ENCODE data around the gene ZBTB16. TPM values are rescaled to one million over a fixed set of nuclear protein-coding genes. Genes with fewer than 3 reads are reported as not detected.
A peak's percentile ranks its signal among the peaks of the same experiment; 100 is the strongest.

ZBTB16 gene
- total RNA-seq, 1 experiment from 2014 or later, result not detected

DNA sequence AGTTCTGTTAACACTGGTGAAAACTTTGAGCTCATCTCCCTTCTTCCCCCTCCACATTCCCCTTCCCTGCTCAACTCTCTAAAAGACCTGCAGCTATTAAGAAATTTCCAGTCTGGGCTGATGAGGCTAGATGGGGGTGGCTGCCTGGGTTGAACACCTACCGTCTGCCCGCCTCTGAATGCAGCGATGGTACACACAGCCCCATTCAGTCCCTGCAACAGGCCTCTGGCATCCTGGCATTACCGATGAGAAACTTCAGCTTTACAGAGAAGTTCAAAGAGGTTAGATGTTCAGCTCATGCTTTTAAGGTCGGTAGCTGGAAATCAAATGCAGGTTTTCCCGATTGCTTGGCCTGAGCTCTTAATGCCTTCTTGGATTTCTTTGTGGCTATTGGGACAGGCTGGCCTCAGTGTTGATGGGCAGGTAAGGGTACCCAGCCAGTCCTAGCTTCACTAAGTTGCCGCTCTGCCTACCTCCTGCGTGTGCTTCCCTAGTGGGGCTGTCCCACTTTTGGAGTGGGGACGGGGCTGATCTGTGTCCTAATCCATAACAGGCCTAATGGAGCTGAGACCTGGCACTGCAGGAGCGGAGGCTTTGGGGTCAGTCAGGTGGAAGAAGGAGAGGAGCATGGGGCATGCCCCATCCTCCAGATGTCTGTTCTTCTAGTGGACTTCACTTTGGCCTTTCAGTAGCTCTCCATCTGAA is 49.1 kb downstream of the ZBTB16 start:
- DNase-seq (ENCODE audit: low read depth), result no peak

DNA sequence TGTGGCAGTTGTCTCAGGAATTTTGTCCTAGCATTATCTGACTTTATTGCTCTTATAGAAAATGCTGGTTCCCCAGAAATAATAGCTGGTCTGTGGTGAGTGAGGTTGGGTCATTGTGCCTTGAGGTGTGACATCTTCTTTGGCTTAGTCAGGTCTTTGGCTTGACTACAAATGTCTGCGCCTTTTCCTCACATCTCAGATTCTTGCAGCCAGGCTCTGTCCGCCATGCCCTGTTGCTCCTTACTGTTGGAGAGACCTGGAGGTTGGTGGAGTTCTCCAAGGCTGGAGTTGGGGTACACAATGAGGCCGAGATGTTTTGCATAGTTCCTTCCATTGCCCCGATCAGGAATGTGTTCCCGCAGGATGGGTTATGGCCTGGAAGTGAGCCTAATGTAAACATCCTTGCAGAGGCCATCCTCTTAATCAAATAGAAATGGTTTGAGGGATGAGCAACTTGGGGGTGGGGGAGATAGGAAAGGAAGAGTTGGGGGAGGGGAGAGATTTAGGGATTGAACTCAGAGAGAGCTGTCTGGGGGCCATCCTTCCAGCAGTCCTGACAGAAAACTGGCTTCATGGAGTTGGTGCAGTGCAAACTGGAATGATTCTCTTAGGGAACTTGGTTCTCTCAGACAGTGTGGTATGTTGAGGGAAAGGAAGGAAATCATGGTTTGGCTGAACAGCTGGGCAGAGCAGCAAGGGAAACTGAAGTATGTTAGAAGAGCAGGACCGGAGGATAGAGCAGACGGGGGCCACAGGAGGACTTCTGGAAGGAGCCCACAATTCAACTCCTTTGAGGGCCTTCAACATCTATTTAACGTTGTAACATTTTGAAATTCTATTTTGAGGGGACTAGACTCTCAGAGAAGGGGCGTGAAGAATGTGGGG is 49.9 kb downstream of the ZBTB16 start:
- DNase-seq (ENCODE audit: low read depth), result no peak

DNA sequence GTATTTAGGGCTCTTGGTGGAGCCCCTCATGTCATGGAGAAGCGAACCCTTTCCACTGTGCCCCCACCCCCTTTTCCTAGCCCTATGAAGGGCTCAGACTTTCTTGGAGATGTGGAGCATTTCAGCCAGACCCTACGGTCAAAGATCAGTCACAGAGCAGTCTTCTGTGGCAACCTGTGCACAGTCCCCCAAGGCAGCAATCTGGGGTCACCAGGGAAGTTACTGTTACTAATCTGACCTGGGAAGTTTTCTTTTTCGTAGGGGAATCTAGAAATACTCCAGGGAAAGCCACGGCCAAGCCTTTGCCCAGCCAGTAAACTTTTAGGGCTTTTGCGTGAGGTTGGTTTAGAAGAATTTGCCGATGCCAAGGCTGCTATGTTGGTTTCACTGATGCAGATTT is 50.6 kb downstream of the ZBTB16 start:
- no peak for DNase-seq (ENCODE audit: low read depth)

- DNase-seq (ENCODE audit: low read depth), result peak; percentile 30
These were observed 51.7 kb downstream of the ZBTB16 start for GRCh38 chr11:114110952-114111947.

GRCh38 chr11:114115451-114115928 is 56.0 kb downstream of the ZBTB16 start:
- DNase-seq (ENCODE audit: low read depth), result no peak

DNA sequence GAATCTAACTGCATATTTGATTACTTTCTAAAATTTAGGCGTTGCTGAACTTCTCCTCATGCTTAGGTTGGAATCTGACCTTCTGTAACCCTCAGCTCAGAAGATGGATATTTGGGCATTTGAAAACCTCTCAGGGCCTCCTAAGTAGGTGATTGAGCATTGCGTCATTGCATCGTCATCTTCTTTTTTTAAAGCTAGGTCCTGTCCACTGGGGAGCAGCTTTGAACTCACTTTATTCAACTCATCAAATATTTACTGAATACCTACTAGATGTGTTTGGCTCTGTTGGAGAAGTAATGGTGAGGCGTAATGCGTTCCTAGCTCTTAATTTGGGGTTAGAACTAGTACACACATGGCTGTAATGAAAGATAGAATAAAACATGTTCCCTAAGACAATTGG is 56.8 kb downstream of the ZBTB16 start:
- no peak for DNase-seq (ENCODE audit: low read depth)

DNA sequence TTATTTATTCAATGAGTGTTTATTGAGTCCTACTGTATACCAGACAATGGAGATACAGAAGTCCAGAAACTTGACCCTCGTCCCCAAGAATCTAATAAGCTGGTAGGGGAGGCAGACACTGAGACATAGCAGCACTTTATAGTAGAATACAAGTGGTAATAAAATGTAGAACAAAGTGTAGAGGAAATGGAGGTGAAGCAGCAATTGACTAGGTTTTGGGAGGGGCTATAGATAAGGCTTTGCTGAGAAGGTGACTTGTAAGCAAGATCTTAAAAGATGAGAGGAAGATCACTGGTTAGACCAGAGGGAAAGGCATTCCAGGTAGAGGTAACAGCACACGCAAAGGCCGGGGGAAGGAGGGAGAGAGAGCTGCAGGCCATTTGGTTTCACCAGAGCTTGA is 57.3 kb downstream of the ZBTB16 start:
- DNase-seq (ENCODE audit: low read depth), result no peak

DNA sequence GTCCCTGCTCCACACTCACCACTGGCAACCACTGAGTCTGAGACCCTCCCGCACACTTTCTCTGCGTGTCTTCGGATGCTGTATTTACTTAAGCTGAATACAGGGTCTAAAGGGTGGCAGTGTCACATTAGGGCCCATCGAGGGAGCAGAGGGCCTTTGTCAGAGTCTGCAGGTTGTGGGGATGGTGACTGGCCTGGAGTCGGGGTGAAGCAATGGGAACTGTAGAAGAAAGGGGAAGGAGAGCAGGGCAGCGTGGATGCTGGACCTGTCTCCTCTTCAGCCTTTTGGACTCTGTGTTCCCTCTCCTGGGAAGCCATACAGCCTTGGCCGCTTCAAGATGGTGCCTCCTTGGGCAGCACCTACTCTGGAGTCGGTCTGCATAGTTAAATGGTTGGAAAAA is 61.1 kb downstream of the ZBTB16 start:
- DNase-seq (ENCODE audit: low read depth), result no peak

DNA sequence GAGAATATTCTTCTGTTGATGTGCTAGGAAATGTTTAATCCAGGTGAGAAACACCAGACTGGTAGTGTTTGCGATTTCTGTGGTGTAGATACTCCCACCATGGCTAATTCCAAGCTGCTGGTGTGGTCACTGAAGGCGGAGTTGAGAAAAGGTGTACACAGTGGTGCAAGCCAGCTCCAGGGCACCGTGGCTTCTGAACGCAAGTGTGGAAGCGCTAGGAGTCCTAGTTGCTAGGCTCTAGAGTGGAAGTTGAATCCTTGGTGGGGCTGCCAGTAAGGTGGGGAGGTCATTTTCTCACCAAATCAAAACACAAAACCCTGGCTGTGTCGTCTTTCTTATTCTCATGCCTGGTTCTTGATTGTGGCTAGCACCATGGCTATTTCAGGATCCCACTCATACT is 61.6 kb downstream of the ZBTB16 start:
- DNase-seq (ENCODE audit: low read depth), result no peak

GRCh38 chr11:114121804-114122504 is 62.4 kb downstream of the ZBTB16 start:
- no peak for DNase-seq (ENCODE audit: low read depth)

DNA sequence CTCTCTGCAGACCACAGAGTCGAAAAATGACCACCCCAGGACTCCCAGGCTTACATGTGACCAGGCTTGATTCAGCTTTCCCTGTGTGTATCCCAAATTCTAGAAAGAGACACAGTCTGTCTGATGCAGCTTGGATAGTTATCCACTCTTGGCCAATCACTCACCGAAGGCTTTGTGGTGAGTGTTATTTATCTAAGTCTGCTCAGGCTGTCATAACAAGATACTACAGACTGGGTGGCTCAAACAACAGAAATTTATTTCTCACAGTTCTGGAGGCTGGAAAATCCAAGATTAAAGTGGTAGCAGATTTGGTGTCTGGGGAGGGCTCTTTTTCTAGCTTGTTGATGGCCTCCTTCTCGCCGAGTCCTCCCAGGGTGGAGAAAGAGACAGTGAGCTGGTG is 63.2 kb downstream of the ZBTB16 start:
- no peak for DNase-seq (ENCODE audit: low read depth)

- no peak for DNase-seq (ENCODE audit: low read depth)
These were observed 64.3 kb downstream of the ZBTB16 start for GRCh38 chr11:114123692-114124330.

DNA sequence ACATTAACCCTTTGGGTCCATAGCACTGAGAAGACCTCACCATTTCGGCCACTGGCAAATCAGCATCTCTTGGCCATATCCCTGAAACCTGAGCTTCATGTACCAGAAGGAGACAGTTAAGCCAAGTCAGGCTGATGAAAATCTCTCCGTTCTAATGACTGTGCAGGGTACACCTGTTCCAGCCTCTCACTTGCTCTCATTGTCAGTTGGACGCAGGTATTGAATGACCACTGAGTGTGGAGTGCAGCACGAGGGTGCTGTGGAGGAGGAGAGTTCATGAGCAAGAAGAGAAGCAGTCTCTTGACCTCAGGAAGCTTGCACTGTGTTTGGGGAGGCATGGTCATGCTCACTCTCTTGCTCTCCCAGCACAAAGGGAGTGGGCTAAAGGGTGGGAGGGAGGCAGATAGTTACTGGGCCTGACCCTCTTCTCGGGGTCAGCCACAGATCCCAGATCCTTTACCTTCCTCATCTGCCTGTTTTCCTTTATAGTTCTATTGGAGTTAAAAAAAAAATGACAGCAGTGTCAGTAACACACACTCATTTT is 65.2 kb downstream of the ZBTB16 start:
- no peak for DNase-seq (ENCODE audit: low read depth)

DNA sequence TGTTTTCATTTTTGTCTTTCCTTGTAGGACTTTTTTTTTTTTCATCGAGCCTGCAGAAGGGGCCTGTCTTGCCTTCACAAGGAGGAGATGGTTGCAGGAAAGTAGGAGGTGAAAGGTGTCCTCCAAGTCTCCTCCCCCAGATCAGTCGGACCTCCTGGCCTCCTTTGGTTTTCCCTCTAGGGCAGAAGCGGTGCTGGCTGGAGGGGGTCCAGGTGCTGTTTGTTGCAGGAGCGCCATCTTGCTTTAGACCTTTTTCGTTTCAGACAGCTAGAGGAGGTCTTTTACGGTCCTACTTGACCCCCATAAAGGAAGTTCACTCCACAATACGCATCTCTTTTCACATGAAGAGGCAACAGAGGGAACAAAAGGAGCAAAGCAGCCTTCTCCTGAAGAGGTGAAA is 66.0 kb downstream of the ZBTB16 start:
- DNase-seq (ENCODE audit: low read depth), result no peak

GRCh38 chr11:114125959-114126358 is 66.4 kb downstream of the ZBTB16 start:
- no peak for DNase-seq (ENCODE audit: low read depth)

DNA sequence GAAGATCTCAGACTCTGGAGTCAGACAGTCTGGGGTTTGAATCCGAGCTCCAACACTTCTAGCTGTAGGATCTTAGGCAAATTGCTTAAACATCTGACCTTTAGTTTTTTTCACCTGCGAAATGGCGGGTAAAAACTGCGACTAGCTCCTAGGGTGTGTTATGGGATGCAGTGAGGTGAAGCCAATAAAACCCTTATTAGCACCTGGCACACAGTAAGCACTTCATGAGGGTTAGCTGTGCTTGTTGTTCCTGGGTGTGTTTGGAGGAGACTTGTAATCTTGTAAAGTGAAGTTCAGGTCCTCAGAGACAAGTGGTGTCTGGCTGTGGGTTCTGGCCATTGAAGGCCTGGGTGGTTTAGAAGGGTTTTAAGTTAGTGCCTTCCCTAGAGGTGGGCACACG is 68.9 kb downstream of the ZBTB16 start:
- DNase-seq (ENCODE audit: low read depth), result no peak

DNA sequence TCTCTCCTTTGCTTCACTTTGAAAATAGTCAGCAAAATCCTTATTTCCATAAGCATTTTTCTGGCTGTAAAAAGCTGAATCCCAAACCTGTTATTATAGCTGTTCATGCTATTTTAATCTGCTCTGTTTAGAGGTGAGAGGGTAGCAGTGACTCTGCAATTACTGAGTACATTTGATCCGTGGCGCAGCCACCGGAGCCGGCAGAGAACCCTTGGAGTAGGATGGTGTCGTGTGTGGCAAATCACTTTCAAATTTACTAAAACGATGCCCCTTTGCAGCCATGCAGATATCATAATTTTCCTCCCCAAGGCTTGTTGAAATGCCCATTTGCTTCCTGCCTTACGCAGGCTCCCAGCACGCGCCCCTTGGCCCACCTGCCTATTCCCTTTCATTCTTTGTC is 69.6 kb downstream of the ZBTB16 start:
- DNase-seq (ENCODE audit: low read depth), result no peak

GRCh38 chr11:114129699-114130098 is 70.2 kb downstream of the ZBTB16 start:
- DNase-seq (ENCODE audit: low read depth), result no peak

DNA sequence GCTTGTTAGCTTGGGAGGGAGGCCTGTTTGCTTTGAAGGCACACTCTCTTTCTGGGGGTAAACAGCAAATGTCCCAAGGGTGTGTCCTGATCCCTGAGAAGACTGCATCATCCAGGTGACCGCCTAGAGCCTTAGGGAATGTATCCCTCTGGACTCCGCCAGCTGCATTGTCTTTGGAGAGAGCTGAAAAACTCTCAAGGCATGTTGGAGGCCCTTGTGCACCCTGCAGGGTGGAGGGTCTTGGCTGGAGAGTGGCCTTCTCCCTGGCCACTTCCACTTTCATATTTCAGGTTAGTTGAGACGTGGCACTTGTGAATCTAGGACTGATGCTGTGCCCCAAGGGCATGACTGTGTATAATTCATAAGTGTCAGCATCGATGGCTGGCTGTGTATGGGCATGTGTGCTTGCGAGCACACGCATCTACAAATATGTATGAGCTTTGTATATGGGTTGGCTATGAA is 70.6 kb downstream of the ZBTB16 start:
- DNase-seq (ENCODE audit: low read depth), result no peak

GRCh38 chr11:114130629-114131277 is 71.2 kb downstream of the ZBTB16 start:
- DNase-seq (ENCODE audit: low read depth), result no peak
